HFF-Myc (cell line): ENCODE measurements around the gene UGT2A2.

Experiments used
- DNase-seq: peaks from one replicate; pipeline ENCODE4 v3.0.0-alpha.2; 2011; ENCODE audit warnings: low read depth; ENCODE audit errors: extremely low read depth
- H3K4me3 ChIP-seq: replicated peaks from 2 replicates; pipeline ENCODE4 v1.5.1; 2011; ENCODE audit warnings: low read depth, mild to moderate bottlenecking, control low read depth, low read length
- CTCF ChIP-seq: IDR thresholded peaks from 2 replicates; pipeline ENCODE4 v1.5.1; 2012; ENCODE audit warnings: mild to moderate bottlenecking, low read depth, low read length, control low read depth; ENCODE audit errors: missing control alignments

The UGT2A2 gene

DNA sequence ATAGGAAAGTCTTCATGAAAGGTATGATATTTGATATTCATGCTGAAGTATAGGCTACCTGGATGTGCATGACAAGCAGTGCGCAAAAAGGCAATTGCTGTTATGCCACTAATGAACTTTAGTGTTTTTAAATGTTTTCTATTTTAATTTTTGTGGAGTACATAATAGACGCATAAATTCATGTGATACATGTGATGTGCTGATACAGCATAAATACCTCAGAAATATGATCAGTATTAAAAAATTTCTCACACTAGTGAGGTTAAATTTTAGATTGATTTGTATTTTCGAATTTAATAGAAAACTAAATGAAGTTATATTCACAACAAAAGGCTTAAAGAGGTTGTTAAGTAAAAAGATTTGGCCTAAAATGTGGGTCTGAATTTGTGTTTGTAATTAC, 11.4 kb upstream of the UGT2A2 start:
- H3K4me3 ChIP-seq, result no peak overlapping the region
- no peak for DNase-seq
- TF ChIP-seq CTCF, result no peak

- no peak overlapping the region for H3K4me3 ChIP-seq
- no peak for DNase-seq
- no peak for TF ChIP-seq CTCF
These were observed 10.2 kb upstream of the UGT2A2 start for GRCh38 chr4:69649629-69650028.

DNA sequence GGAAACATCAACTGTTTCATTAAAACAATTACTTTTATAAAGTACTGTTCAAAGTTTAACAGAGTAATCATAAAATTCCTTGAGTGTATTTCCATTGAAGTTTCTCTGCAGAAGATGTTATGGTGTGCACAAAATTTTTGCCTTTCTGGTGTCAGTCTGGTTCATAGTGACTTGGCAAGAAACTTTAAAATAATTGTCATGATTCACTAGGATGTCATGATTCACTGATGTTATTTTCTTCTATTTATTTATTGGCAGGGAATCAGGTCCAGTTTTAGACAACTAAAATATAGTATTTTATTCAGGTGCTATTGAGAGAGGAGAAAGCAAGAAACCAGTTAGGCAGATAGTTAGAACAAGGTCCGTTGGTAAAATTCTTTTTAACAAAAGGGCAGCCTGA, 9.8 kb upstream of the UGT2A2 start:
- no peak for TF ChIP-seq CTCF
- DNase-seq, result no peak
- H3K4me3 ChIP-seq, result no peak overlapping the region

DNA sequence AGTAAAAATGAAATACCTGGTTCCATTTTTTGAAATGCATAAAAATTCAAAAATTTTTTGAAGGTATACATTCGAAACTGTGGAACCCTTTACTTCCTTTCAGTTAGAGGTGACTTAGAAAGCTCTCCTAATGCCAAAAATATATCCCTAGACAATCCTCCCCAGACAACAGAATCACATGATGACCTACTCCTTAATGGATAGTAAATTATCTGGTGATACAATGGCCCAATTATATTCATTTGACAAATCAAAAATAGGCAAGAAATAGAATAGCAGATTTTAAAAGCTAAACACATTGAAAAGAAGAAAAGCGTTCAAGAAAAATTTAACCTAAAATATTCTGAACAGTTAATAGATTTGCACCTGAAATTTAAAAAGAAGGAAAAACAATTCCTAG, 3.5 kb upstream of the UGT2A2 start:
- no peak for DNase-seq
- no peak overlapping the region for H3K4me3 ChIP-seq
- no peak for TF ChIP-seq CTCF

DNA sequence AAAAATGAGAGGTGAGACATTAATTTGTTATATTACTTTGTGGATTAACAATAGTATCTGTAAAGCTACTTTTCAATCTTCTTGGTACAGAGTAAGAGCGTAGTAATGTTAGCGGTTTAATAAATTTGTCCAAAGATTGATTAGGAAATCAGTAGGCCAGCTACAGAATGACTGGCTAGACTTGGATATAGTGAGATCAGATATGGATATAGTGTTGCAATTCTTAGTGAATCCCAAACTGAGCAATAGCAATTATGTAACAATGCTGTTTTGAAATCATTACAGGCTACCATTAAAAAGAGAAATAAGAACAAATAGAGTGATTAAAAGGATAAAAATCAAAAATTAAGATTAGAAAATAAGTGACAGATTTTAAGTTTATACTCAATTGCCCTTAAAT, 847 bp upstream of the UGT2A2 start:
- no peak for DNase-seq
- TF ChIP-seq CTCF, result no peak

DNA sequence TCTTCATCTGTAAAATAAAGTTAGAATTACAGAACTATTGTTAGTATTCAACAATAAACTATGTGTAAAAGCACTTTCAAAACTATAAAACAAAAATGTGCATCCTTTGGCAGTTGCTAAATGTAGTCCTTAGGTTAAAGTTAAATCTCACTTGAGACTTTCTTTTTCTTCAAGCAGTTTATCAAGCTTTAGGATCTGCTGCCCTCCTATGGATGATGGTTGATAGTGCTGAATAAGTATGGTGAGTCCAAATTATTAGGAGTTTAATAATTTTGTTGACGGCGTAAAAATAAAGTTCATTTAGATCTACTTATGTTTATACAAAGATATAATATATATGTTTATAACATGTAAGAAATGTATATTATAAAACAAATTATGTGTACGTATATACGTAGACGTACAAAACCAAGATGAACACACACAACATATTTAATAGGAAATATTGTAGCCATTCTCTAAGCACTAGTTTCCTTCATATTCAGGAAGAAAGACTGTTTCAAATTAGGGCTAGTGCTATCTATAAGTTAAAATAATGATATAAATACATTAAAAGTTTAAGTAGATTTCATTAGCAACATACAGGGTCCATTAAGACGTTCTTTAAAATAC, 22.3 kb downstream of the UGT2A2 start:
- no peak overlapping the region for H3K4me3 ChIP-seq
- DNase-seq, result no peak
- TF ChIP-seq CTCF, result no peak

More for the DNA sequence above, 847 bp upstream of the UGT2A2 start:
- no peak overlapping the region for H3K4me3 ChIP-seq

- TF ChIP-seq CTCF, result no peak
- no peak for DNase-seq
- H3K4me3 ChIP-seq, result no peak overlapping the region
These were observed 29.0 kb downstream of the UGT2A2 start for GRCh38 chr4:69610484-69610883.
